SJCRH30 (cell line): Measurements from ENCODE around the gene CDC42EP4. TPM values are rescaled to one million over a fixed set of nuclear protein-coding genes. Genes with fewer than 3 reads are reported as not detected.
"Not testable (repeated sequence)": the region's sequence is repeated elsewhere in the genome, so short reads cannot be mapped to it uniquely, and the experiment has no call there.

ENCODE experiments used
- DNase-seq, 2 experiments: peaks; one replicate each; pipeline ENCODE4 v3.0.0-alpha.2; 2015 to 2020
- H3K27ac ChIP-seq: fragments of 250-450 bp; sonication (Bioruptor Pico); 2 replicates; pipeline ENCODE4 v1.5.1; 2020; ENCODE audit warnings: mild to moderate bottlenecking, moderate library complexity
- H3K27me3 ChIP-seq: fragments of 250-450 bp; sonication (Bioruptor Pico); 2 replicates; pipeline ENCODE4 v1.5.1; 2020; ENCODE audit warnings: mild to moderate bottlenecking, moderate library complexity
- H3K36me3 ChIP-seq: fragments of 250-450 bp; sonication (Bioruptor Pico); 2 replicates; pipeline ENCODE4 v1.5.1; 2020; ENCODE audit warnings: mild to moderate bottlenecking, moderate library complexity
- H3K4me1 ChIP-seq: fragments of 250-450 bp; sonication (Bioruptor Pico); 2 replicates; pipeline ENCODE4 v1.5.1; 2020; ENCODE audit warnings: mild to moderate bottlenecking, moderate library complexity
- H3K4me3 ChIP-seq: fragments of 250-450 bp; sonication (Bioruptor Pico); 2 replicates; pipeline ENCODE4 v1.5.1; 2020; ENCODE audit warnings: mild to moderate bottlenecking, moderate library complexity
- H3K9me3 ChIP-seq: fragments of 250-450 bp; sonication (Bioruptor Pico); replicated peaks from 2 replicates; pipeline ENCODE4 v1.5.1; 2020; ENCODE audit warnings: mild to moderate bottlenecking, moderate library complexity
- total RNA-seq: library from RNA; depleted of rRNA; stranded (reverse); fragments of >200 nt; shearing (Covaris generic); gene quantifications from 2 replicates; pipeline ENCODE4 v1.2.3, GENCODE V29; 2014

CDC42EP4 gene
- total RNA-seq, 1 experiment from 2014 or later, result 21.7 TPM

- peaks cover 10% of the 10 kb centered on the region for H3K4me1 ChIP-seq
- no peaks in the 10 kb centered on the region for H3K9me3 ChIP-seq
- H3K4me3 ChIP-seq, result no peak overlapping the region
- no peak for DNase-seq
- H3K27me3 ChIP-seq, result no peaks in the 10 kb centered on the region
- H3K27ac ChIP-seq, result no peak overlapping the region
- H3K36me3 ChIP-seq, result no peaks in the 10 kb centered on the region
These were observed 33.7 kb downstream of the CDC42EP4 start for GRCh38 chr17:73278049-73278464.

GRCh38 chr17:73274490-73274889 lies 37.3 kb downstream of the CDC42EP4 start:
- Histone ChIP-seq H3K4me1 (peaks cover 10% of the 10 kb centered on the region), H3K4me3 (no peak overlapping the region), H3K27me3 (no peaks in the 10 kb centered on the region), H3K9me3 (no peaks in the 10 kb centered on the region; the same call in 1 of the 2 replicates), H3K36me3 (no peaks in the 10 kb centered on the region), H3K27ac (no peak overlapping the region)
- no peak for DNase-seq

GRCh38 chr17:73272906-73273218 lies 38.9 kb downstream of the CDC42EP4 start:
- Histone ChIP-seq H3K27ac (no peak overlapping the region), H3K4me1 (peaks cover 2% of the 10 kb centered on the region), H3K27me3 (no peaks in the 10 kb centered on the region)

GRCh38 chr17:73271072-73271471 lies 40.7 kb downstream of the CDC42EP4 start:
- H3K9me3 ChIP-seq, result no peaks in the 10 kb centered on the region; the same call in 1 of the 2 replicates
- no peak overlapping the region for H3K27ac ChIP-seq
- H3K4me1 ChIP-seq, result peaks cover 10% of the 10 kb centered on the region
- H3K27me3 ChIP-seq, result no peaks in the 10 kb centered on the region
- H3K36me3 ChIP-seq, result no peaks in the 10 kb centered on the region
- DNase-seq, result no peak
- no peak overlapping the region for H3K4me3 ChIP-seq

More at GRCh38 chr17:73272906-73273218, 38.9 kb downstream of the CDC42EP4 start:
- no peaks in the 10 kb centered on the region; the same call in 1 of the 2 replicates for H3K9me3 ChIP-seq
- no peak for DNase-seq
- 0 out of 2 replicates have a peak overlapping the region, but pooled peaks have one; percentile 3 for H3K4me3 ChIP-seq
- no peaks in the 10 kb centered on the region for H3K36me3 ChIP-seq

GRCh38 chr17:73269791-73270190 lies 42.0 kb downstream of the CDC42EP4 start:
- H3K4me1 ChIP-seq, result peaks cover 10% of the 10 kb centered on the region
- H3K27ac ChIP-seq, result no peak overlapping the region
- DNase-seq, result no peak
- H3K4me3 ChIP-seq, result no peak overlapping the region
- no peaks in the 10 kb centered on the region for H3K27me3 ChIP-seq
- no peaks in the 10 kb centered on the region; the same call in 1 of the 2 replicates for H3K9me3 ChIP-seq
- H3K36me3 ChIP-seq, result no peaks in the 10 kb centered on the region

GRCh38 chr17:73269329-73269615 lies 42.5 kb downstream of the CDC42EP4 start:
- Histone ChIP-seq H3K27me3 (no peaks in the 10 kb centered on the region), H3K4me3 (no peak overlapping the region), H3K36me3 (no peaks in the 10 kb centered on the region), H3K27ac (no peak overlapping the region), H3K9me3 (no peaks in the 10 kb centered on the region; the same call in 1 of the 2 replicates), H3K4me1 (peaks cover 10% of the 10 kb centered on the region)
- DNase-seq, result no peak

GRCh38 chr17:73268582-73269328 lies 43.0 kb downstream of the CDC42EP4 start:
- DNase-seq, result peak; percentile 46 to 58
- no peaks in the 10 kb centered on the region for H3K27me3 ChIP-seq
- no peak overlapping the region for H3K4me3 ChIP-seq
- H3K27ac ChIP-seq, result no peak overlapping the region
- no peaks in the 10 kb centered on the region; the same call in 1 of the 2 replicates for H3K9me3 ChIP-seq
- H3K36me3 ChIP-seq, result no peaks in the 10 kb centered on the region
- peaks cover 10% of the 10 kb centered on the region for H3K4me1 ChIP-seq

GRCh38 chr17:73267648-73268537 lies 43.9 kb downstream of the CDC42EP4 start:
- Histone ChIP-seq H3K27me3 (no peaks in the 10 kb centered on the region), H3K4me3 (no peak overlapping the region), H3K27ac (no peak overlapping the region), H3K4me1 (peaks cover 15% of the 10 kb centered on the region), H3K36me3 (no peaks in the 10 kb centered on the region), H3K9me3 (no peaks in the 10 kb centered on the region; the same call in 1 of the 2 replicates)
- DNase-seq, result peak; percentile 54 to 70

GRCh38 chr17:73266796-73267195 lies 45.0 kb downstream of the CDC42EP4 start:
- no peak overlapping the region for H3K4me3 ChIP-seq
- H3K36me3 ChIP-seq, result no peaks in the 10 kb centered on the region
- H3K9me3 ChIP-seq, result no peaks in the 10 kb centered on the region; the same call in 1 of the 2 replicates
- DNase-seq, result no peak
- H3K27me3 ChIP-seq, result no peaks in the 10 kb centered on the region
- no peak overlapping the region for H3K27ac ChIP-seq
- H3K4me1 ChIP-seq, result peaks cover 23% of the 10 kb centered on the region

- H3K4me1 ChIP-seq, result peaks cover 26% of the 10 kb centered on the region
- H3K36me3 ChIP-seq, result no peaks in the 10 kb centered on the region
- no peaks in the 10 kb centered on the region; the same call in 1 of the 2 replicates for H3K9me3 ChIP-seq
- no peak overlapping the region for H3K27ac ChIP-seq
- no peak overlapping the region for H3K4me3 ChIP-seq
- no peak for DNase-seq
- H3K27me3 ChIP-seq, result no peaks in the 10 kb centered on the region
These were observed 45.9 kb downstream of the CDC42EP4 start for GRCh38 chr17:73265646-73266640.

- not testable (repeated sequence) for H3K36me3 ChIP-seq, H3K27ac ChIP-seq, DNase-seq, H3K27me3 ChIP-seq, H3K4me3 ChIP-seq, H3K9me3 ChIP-seq
- H3K4me1 ChIP-seq, result peaks cover 26% of the 10 kb centered on the region
These were observed 47.4 kb downstream of the CDC42EP4 start for GRCh38 chr17:73264448-73264847.

GRCh38 chr17:73262676-73263642 lies 48.8 kb downstream of the CDC42EP4 start:
- H3K36me3 ChIP-seq, result no peaks in the 10 kb centered on the region
- no peaks in the 10 kb centered on the region for H3K27me3 ChIP-seq
- no peaks in the 10 kb centered on the region for H3K9me3 ChIP-seq
- H3K4me3 ChIP-seq, result peak overlapping the region; percentile 42
- DNase-seq, result peak; percentile 39 to 56
- peaks cover 24% of the 10 kb centered on the region for H3K4me1 ChIP-seq
- H3K27ac ChIP-seq, result peak overlapping the region; percentile 58

GRCh38 chr17:73261952-73262675 lies 49.7 kb downstream of the CDC42EP4 start:
- DNase-seq, result peak; percentile 72 to 81
- Histone ChIP-seq H3K27ac (peak overlapping the region; percentile 58), H3K4me1 (peaks cover 16% of the 10 kb centered on the region), H3K27me3 (no peaks in the 10 kb centered on the region), H3K9me3 (no peaks in the 10 kb centered on the region), H3K36me3 (no peaks in the 10 kb centered on the region), H3K4me3 (peak overlapping the region; percentile 42)
